HL-60 (cell line): ENCODE measurements around the gene PHF21B.

Experiments used
- DNase-seq, 2 experiments: peaks; one replicate each; pipeline ENCODE4 v3.0.0-alpha.2; 2010 to 2020; ENCODE audit warnings: low read depth in 1 of 2, low spot score in 1 of 2
- H3K27ac ChIP-seq: fragments of 250-450 bp; sonication (Bioruptor Pico); replicated peaks from 2 replicates; pipeline ENCODE4 v1.5.1; 2020; ENCODE audit warnings: mild to moderate bottlenecking, moderate library complexity
- H3K27me3 ChIP-seq: fragments of 250-450 bp; sonication (Bioruptor Pico); 2 replicates; pipeline ENCODE4 v1.5.1; 2021; ENCODE audit warnings: mild to moderate bottlenecking, moderate library complexity; ENCODE audit not compliant: insufficient read depth, poor library complexity, severe bottlenecking
- H3K4me3 ChIP-seq: replicated peaks from 2 replicates; pipeline ENCODE4 v1.5.1; 2011; ENCODE audit warnings: mild to moderate bottlenecking, control low read depth, low read length; ENCODE audit not compliant: insufficient read depth
- CTCF ChIP-seq: IDR thresholded peaks from one replicate; pipeline ENCODE4 v1.5.1; 2011; ENCODE audit warnings: low read length, control low read depth, inconsistent platforms; ENCODE audit not compliant: insufficient read depth
- GABPA ChIP-seq: IDR thresholded peaks from 2 replicates; pipeline ENCODE4 v1.6.1; 2012; ENCODE audit warnings: low read depth
- POLR2AphosphoS5 ChIP-seq: IDR thresholded peaks from 2 replicates; pipeline ENCODE4 v1.6.1; 2012; ENCODE audit warnings: low read depth
- REST ChIP-seq: IDR thresholded peaks from 2 replicates; pipeline ENCODE4 v1.6.1; 2012; ENCODE audit warnings: low read depth; ENCODE audit not compliant: insufficient replicate concordance
- SPI1 ChIP-seq: IDR thresholded peaks from 2 replicates; pipeline ENCODE4 v1.6.1; 2012; ENCODE audit warnings: low read depth, mild to moderate bottlenecking, borderline replicate concordance

The PHF21B gene

GRCh38 chr22:44890416-44891292, 119.2 kb downstream of the PHF21B start:
- no peak for TF ChIP-seq CTCF
- TF ChIP-seq SPI1: no peak
- no peak for TF ChIP-seq GABPA
- no peak for TF ChIP-seq POLR2AphosphoS5
- TF ChIP-seq REST: no peak
- Histone ChIP-seq H3K4me3 (no peak overlapping the region), H3K27ac (no peak overlapping the region), H3K27me3 (no peaks in the 10 kb centered on the region)
- no peak for DNase-seq

- TF ChIP-seq GABPA (no peak), SPI1 (no peak), REST (no peak), CTCF (no peak)
- no peak for DNase-seq
- H3K4me3 ChIP-seq: no peak overlapping the region
- H3K27ac ChIP-seq: no peak overlapping the region
- H3K27me3 ChIP-seq: no peaks in the 10 kb centered on the region
Observed at GRCh38 chr22:44889255-44889878, 120.4 kb downstream of the PHF21B start.

GRCh38 chr22:44888491-44889254, 121.1 kb downstream of the PHF21B start:
- DNase-seq: no peak
- Histone ChIP-seq H3K27me3 (no peaks in the 10 kb centered on the region), H3K27ac (no peak overlapping the region)

More at GRCh38 chr22:44888491-44889254, 121.1 kb downstream of the PHF21B start:
- no peak overlapping the region for H3K4me3 ChIP-seq
- no peak for TF ChIP-seq CTCF
- no peak for TF ChIP-seq GABPA
- no peak for TF ChIP-seq SPI1
- TF ChIP-seq POLR2AphosphoS5: no peak
- TF ChIP-seq REST: no peak
